NCI-H2029 treated with DMSO at 0.1 percent for 48 hours (cell line): ENCODE measurements around the gene FMNL2.
A peak's percentile ranks its signal among the peaks of the same experiment; 100 is the strongest.
"Not testable (repeated sequence)": the region's sequence is repeated elsewhere in the genome, so short reads cannot be mapped to it uniquely, and the experiment has no call there.

Experiments
- DNase-seq: peaks from one replicate; lab custom pipeline; 2025; lab: John Stamatoyannopoulos, UW

The FMNL2 gene

DNA sequence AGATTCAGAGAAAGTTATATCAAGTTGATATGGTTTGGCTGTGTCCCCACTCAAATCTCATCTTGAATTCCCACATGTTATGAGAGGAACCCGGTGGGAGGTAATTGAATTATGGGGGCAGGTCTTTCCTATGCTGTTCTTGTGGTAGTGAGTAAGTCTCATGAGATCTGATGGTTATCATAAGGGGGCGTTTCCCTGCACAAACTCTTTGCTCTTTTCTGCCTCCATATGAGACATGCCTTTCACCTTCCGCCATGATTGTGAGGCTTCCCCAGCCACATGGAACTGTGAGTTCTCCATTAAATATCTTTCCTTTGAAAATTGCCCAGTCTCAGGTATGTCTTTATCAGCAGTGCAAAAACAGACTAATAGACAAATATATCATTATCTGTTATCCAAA is 187.5 kb downstream of the FMNL2 start:
- not testable (repeated sequence) for DNase-seq

DNA sequence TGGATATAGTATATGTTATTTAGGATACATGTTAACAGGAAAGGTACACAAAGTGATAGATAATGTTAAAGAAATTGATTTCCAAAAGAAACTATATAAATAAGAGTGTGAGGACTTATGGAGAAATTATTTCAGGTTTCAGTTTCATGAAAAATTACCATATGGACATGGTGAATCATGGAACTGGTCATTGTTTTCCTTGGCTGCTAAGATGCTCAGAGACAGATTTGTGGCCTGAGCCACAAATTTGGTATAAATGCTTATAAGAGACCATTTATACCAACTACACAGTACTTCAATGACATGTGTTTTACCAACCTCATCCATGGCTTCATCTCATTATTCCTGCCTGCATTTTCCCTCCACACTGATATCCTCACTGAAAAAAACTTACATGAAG is 188.1 kb downstream of the FMNL2 start:
- no peak for DNase-seq

DNA sequence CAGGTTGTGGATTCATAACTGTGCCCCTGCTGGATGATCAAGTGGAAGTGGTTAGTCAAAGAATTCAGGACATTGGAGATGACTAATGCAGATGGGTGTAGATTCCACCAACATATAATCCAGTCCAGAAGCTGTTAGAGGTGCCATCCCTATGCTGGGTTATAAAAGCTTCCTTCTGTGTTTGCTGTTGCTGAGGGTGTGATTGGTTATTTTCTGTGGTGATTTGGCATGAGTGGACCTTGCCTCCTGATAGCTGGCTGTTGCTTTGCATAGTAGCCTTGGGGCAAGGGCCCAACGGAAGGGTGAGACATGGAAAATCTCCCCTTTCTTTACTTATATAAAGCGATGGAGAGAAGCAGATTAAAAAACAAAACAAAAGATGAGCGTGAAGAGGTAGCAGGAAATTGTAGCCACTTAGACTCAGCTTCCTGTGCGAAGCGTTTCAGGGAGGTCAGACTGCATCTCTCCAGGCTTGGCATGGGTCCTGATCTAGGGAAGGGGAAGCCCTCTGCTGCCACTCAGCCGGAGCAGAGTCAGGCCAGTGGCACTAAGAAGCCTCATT is 190.4 kb downstream of the FMNL2 start:
- peak; percentile 62 for DNase-seq

DNA sequence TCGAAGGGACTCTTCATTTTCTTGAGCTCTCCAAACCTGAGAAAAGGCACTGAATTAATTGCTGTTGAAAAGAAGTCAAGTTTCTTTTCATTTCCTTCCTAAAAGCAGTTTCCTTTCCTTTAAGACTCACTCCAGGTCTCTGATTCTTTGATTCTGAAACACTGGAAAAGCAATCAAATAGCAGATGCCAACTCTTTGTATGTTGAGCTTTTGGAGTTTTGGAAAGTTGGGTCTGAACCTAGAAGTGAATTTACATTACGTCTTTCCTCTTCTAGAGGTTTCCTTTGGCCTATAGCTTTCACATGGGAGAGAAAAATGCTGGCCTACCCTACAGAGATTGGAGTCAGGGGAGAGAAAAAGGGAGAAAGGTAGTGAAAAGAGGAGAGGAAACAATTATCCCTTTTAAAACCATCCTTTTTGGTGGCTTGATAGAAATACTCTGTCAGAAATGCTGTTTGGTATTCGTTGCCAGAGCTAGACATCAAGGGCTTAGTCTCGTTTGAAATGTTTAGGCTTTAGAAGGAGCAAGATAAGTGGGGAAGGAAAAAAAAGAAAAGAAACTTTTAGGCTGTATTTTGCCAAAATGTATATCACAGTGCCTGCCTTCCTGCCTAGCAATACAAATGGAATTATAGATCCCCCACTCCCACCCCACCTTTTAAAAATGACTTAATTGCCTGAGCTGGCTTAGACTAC is 194.6 kb downstream of the FMNL2 start:
- no peak for DNase-seq

DNA sequence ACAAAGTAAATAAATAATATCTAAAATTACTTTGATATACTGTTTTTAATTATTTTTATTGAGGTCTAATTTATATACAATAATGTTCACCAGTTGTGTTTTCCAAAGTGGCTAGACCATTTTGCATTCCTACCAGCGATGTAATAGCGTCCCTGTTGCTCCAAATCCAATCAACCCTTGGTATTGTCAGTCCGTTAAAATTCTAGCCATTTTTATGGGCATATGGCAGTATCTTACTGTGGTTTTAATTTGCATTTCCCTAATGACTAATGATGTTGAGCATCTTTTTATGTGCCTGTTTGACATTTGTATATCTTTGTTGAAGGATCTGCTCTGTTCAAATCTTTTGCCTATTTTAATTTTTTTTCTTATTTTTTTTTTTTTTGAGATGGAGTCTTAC is 197.3 kb downstream of the FMNL2 start:
- DNase-seq, result no peak

DNA sequence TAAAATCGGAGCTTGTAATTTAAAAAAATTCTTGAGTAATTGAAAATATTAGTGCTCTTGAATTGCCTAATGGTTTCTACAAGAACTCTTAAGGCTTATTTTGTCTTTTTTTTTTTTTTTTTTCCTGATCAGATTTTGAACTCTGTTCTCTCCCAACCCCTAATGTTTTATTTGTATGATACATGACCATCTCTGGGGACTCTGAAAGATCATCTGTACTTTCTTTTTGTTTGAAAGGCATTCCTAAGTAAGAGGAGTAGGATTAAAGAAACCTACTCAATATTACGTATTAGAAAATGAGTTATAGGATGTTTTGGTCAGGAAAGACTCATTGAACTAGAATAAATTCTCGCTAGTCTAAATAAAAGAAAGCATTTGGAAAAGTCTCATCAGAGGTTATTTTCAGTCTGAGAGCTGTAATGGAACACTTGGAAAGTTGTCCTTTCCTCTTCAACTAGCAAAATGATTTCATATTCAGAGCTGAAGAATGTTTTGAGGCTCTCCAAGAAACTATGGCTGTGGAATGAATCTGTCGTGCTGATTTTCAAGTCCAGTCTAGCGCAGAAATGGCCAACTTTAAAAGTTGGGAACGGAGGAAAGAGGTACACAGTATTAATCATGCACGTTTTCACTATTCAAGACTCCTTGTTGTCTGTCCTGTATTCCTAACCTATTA is 199.6 kb downstream of the FMNL2 start:
- DNase-seq, result no peak

DNA sequence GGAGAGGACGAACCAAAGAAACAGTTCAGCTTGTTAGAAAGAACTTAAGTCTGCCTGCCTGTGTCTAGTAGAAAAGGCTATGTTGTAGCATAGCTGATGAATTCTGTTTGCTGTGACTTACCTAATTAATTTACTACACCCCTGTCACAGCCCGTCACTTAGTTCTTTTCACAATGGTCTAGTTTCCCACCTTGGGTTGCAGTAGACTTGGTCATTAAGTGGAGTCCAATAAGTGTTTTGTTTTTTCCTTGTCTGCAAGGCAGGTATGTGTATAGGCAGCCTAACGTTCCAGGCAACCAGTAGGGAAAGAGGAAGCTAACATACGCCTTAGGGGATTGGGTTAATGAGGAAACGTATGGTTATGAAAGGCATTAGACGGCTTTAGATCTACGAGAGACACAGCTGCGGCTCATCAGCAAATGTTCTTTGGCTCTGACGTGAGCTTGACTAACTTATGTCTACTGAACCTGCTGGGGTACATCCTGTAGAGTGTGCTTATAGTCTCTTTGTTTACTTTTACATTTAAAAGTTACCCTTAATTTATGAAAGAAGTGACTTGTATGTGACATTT is 202.2 kb downstream of the FMNL2 start:
- no peak for DNase-seq

DNA sequence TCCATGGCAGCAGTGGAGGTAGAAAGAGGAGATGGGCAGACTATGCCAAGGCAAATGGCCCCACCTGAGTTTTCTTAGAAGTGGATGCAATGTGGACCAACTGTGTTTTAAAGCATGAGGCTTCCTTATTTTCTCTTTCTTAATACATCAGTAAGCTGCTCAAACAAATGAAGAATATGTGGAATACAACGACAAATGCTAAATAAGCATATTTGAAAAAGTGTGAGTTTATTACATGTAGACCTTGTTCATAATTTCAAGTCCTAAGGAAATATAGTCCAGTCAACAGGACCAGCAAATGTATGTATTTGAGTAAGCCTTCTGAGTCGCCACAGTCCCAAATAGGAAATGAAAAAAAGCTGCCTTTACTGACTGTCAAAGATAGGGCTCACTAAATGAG is 204.4 kb downstream of the FMNL2 start:
- DNase-seq, result no peak

DNA sequence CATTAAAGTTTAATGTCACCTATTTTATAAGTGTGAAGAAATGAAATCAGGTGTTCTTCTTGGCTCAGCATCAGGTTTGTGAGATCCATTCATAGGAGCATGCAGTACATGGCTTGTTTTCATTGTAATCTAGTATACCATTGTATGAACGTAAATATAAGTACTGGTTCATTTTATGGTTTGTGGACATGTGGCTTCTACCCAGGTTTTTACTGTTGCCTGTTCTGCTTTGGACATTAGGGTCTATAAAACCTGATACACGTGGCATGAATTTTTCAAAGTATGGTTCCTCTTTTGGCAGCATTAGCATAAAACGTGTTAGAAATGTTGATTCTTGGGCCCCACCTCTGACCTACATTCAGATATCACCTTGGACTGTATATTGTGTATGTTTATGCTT is 206.7 kb downstream of the FMNL2 start:
- no peak for DNase-seq

DNA sequence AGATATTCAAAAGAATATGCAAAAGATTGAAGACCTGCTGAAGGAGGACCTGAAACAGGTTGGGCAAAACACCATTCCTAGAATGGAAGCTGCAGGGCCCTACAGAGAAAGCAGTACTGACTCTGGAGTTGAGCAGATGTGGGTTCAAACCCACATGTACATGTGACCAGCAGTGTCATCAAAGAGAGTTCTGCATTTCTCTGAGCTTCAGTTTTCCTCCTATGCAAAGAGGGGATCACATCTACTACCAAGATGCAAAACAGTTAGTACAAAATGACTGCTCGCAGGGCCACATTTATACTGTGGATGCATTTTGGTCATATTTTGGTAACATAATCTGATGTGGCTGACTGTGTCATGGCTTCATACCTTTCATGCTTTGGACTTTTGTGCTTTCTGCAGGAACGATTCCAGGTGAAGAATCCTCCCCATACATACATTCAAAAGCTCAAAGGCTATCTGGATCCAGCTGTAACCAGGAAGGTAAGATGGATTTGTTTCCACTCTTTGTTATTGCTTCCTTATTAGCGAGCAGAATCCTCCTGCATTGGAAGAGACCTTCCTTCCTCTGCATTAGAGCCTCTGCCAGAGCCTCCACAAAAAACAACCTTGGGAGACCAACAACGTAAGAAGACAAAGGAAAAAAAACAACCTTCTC is 207.5 kb downstream of the FMNL2 start:
- no peak for DNase-seq

DNA sequence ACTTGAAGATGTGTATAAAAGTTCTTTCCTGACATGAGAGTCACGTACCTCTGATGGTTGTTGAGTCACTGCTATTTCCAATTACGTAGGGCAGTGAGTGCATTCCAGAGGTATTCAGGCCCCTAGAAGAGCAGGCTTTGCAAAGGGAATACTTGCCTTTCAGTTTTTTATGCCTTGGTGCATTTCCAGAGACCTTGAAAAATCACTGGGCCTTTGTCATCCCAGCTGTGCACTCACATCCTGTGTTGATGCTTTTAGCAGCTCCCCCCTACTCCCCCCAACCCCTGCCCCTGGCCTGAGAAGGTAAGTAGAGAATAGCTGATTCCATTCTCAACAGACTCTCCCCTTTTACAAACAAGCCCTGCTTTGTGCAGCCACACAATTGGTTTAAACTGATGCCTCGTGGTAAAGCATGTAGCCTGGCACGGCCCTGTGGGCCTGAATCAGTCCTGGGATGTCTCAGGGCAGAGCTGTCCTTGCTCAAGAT is 208.1 kb downstream of the FMNL2 start:
- DNase-seq, result no peak

DNA sequence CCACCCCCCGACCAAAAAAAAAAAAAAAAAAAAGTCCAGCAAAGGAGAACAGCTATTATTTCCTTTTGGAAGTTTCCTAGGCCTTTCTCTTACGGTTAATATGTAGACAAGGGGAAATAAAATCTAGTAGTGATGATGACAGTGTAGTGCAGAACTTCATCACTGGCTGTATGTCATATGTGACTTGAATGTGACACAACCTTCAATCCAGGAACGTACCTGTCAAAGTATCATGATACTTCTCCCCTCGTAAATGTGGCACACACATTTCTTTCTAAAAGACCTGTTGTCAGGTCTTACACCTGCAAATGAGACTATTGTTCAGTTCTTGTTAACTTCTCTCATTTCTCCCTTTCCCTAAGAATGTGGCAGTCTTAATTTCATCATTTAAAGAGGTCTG is 208.7 kb downstream of the FMNL2 start:
- DNase-seq, result no peak

DNA sequence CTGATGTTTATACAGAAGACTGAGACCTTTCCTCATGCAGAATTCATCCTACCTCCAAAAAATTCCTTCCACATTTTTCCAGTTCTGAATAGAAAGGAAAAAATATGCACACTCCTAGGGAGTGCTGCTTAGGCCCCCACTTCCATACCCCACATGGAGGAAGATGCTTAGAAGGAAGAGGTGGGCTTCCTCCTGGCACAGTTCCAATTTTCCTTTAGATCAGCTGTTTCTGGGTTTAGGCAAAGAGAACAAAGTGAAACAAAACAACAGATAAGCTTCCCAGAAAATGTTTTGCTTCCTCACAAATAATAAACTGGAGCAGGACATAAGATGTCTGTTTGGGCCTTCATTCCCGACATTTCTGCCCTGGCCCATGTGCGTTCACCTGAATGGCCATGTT is 209.7 kb downstream of the FMNL2 start:
- no peak for DNase-seq

DNA sequence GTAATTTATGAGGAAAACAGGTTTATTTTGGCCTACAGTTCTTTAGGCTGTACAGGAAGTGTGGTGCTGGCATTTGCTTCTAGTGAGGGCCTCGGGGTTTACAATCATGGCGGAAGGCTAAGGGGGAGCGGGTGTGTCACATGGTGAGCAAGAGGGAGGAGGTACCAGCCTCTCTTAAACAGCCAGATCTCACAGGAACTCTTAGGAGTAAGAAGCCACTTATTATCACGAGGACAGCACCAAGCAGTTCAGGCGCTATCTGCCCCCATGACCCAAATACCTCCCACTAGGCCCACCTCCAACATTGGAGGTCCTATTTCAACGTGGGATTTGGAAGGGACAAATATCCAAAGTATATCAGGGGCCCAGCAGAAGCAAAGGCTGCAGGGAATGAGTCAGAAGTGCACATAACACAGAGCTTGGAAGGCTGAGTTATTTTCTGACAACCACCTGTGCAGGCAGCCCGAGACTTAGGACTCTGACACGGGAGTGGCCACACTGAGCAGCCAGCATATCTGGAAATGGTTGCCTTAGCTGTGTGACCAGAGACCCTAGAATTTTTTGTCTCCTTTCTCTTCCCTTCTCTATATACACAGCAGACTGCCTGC is 211.4 kb downstream of the FMNL2 start:
- no peak for DNase-seq

DNA sequence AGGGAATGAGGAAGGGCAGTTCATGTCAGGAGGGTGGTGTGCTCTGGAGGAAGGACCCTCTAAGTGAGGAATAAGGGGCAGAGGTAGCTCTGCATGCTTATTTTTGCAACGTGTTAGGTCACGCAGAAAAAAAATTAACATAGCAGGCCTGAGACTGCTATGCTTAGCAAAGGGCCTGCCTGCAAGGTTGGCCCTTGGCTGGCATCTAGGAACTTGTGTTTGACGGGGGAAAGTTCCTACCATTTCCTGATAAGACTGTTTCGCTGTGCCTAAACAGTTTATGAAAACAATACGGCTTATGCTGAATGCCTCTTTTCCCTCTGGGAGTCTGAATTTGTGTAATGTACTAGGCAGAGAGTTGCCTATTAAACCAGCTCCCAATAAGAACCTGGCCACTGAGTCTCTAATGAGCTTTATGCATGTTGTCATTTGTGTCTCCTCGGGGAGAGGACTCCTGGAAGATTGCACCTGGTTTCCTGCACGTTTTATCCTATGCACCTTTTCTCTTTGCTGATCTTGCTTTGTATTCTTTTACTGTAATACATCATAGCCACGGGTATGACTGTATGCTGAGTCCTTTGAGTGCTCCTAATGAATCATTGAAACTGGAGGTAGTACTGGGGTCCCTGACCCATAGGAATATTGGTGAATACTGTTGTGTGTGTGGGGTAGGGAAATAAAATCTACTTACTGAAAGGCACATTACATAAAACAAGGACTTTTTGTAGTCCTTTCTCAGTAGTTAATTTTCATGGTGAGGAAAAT is 213.3 kb downstream of the FMNL2 start:
- DNase-seq, result no peak

DNA sequence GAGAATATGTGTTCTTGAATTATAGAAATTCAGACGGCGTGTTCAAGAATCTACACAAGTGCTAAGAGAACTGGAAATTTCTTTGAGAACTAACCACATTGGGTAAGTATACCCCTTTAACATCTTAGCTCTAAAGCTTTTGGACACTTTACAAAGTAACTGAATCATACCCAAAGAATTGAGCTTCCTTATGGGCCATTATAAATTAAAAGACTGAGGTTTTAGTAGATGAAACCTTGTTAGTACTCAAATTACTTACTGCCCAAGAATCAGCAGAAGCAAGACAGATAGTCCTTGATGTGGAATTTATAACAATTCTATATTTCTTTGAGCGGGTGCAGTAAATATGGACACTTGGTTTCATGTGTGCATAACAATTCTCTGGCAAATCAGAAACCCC is 214.0 kb downstream of the FMNL2 start:
- no peak for DNase-seq

DNA sequence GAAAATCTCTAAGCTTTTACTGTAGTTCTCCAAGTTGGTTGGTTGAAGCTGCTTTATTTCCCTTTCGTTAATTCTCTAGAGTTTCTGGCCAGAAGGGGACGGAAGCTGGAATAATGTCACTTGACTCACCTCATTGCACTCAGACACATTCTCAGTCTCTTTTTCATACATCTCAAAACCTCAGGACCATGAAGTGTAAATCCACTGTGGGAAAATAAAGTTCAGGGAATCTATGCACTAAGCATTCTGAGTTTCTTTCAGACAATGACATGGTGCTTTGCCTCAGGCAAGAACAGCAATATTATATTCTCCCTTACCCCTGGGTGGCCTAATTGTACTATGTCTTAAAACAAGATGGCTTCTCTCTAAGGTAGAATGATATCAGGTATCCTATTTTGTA is 214.4 kb downstream of the FMNL2 start:
- no peak for DNase-seq

DNA sequence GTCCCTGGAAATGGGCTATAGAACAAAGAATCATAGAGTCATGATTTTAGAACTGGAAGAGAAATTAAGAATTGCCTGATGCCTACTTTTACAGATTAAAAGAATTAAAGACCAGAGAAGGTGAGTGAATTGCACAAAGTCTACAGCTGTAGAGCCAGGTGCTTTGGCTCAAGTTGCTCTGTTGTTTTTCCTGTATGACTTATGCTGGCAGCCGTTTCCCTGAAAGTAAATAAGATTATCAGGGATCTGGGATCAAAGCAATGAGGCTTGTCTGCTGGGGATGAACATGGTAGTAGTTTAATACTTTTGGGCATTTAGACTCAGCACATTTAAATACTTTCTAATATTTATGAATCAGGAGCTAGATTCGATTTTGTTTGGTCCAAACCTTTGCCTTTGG is 215.4 kb downstream of the FMNL2 start:
- no peak for DNase-seq

DNA sequence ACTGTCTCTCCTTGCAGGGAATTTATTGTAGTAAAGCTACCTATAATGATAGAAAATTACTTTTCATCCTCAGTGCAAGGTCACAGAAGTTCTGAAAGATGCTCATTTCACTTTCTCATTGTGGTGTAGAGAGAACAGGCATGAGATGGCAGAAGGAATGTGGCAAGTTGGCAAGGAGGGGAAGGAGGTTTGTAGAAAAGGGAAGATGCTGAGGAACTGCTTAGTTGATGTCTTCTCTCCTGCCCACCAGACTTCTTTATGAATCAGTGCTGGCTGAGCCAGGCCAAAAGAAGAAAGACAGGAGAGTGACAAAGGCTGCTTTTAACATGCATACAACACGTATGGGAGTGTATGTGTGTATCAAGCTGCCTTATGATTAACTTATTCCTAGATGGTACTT is 217.9 kb downstream of the FMNL2 start:
- DNase-seq, result no peak

DNA sequence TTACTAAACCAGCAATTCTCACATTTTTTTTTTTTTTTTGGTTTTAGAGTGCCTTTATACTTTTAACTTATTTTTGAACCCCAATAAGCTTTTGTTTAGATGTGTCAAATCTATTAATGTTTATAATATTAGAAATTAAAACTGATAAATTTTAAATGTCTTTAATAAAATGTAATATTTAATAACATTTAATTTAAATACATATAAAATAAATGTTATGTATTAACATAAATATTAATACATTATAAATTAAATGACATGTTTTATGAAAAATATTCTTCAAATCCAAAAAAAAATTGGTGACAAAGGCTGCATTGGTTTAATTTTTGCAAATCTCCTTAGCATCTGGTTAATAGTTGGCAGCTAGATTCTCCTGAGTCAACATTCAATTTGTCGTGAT is 218.5 kb downstream of the FMNL2 start:
- DNase-seq, result no peak

DNA sequence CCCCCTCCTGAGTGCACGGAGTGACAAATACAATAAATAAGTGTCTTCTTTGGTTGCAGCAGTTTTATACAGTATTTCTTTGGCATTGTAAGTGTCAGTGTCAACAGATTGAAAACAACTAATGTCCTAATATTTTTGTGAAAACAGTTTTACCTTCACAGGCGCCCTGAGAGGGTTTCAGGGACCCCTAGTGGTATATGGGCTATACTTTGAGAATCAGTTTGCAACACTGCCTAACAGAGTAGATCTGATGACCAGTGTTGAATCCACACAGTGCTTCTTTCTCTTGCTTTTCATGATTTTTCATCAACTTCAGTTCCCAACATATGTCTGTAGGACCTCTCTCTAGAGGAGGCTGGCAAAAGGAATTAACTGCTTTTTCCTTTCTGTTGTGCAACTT is 220.1 kb downstream of the FMNL2 start:
- no peak for DNase-seq

DNA sequence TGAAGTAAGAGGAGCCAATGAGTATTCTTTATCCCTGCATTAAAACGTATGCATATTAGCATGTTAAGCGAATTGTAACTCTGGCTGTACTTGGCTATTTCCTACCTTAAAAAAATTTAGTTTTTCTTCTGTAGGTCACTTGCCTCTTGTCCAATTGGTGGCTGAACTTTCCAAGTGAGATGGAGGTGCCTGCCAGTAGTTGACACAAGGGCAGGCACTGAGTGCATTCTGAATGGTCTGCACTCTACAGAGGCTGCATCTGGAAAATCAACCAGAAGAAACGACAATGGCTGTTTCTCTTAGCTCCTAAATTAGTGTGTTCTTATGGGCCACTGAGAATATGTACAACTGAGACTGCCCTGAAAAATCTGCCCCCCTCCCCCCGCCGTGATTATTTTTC is 221.5 kb downstream of the FMNL2 start:
- DNase-seq, result no peak
